ENCODE measurements around the gene EML6. TPM values are rescaled to one million over a fixed set of nuclear protein-coding genes. Genes with fewer than 3 reads are reported as not detected.

Gene EML6
- total and polyA plus RNA-seq, 10 of the 15 experiments (the other 5 are each of a cell fraction or from before 2014, with no cell fraction given) = 0.09 to 0.67 (median 0.21) TPM

DNA sequence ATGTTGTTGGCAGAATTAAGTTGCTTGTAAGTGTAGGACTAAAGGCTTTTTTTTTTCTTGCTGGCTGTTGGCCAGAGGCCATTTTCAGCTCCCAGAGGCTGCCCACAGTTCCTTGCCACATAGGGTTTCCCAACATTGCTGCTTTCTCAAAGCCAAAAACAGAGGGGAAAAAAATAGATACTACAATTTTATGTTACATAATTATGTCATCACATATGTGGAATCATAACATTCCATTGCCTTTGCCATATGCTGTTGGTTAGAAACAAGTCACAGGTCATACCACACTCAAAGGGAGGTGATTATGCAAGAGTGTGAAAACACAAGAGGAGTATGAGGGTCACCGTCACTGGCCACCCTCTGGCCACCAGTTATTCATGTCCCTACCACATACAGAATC is 172.3 kb downstream of the EML6 start:
- ChIA-PET SMC1A (ENCODE audit: uncharacterized antibody, unreplicated experiment) (interaction anchor here (1.2 kb wide), 1 partner anchor 49 kb away, joined by 6 read pairs; no protein-coding TSS in a partner anchor), RAD21 (ENCODE audit: unreplicated experiment) (interaction anchor here (8.0 kb wide), 1 partner anchor 277 kb away, joined by 194 read pairs; no protein-coding TSS in a partner anchor), POLR2A (no interaction called here), CTCF (interaction anchor here (1.0 kb wide), 1 partner anchor 268 kb away, joined by 3 read pairs; no protein-coding TSS in a partner anchor)
- no peaks in the 10 kb centered on the region for H3K79me2 ChIP-seq (ENCODE audit: control insufficient read depth, insufficient read depth, low read length)
- BruUV-seq (replicated peaks) = no TSS peak
- H3K4me3 ChIP-seq = no peak overlapping the region
- H3K9ac ChIP-seq (ENCODE audit: control insufficient read depth, insufficient read depth, low read length) = no peak overlapping the region
- in situ Hi-C loops (cut with MboI) = no loop called here
- DNase-seq (ENCODE audit: low read depth, low spot score) (no peak), ATAC-seq (no peak), FAIRE-seq (no peak)
- no peaks in the 10 kb centered on the region for H3K4me1 ChIP-seq (ENCODE audit: control insufficient read depth, insufficient read depth, low read length)
- H3K4me2 ChIP-seq (ENCODE audit: control insufficient read depth, insufficient read depth) = no peak overlapping the region
- no peak overlapping the region for H3K27ac ChIP-seq (ENCODE audit: control insufficient read depth, insufficient read depth)
- no peaks in the 10 kb centered on the region for H3K36me3 ChIP-seq (ENCODE audit: control insufficient read depth in 2 of 2, insufficient read depth in 2 of 2, low read length in 1 of 2)
- TF ChIP-seq IKZF1 (conservative IDR thresholded peaks at IDR 0.05) (no peak), JUNB (IDR thresholded peaks at IDR 0.05) (no peak), CUX1 (IDR thresholded peaks at IDR 0.05; ENCODE audit: insufficient replicate concordance, low read depth, low read length) (no peak)
- TF ChIP-seq, protein P1, sequence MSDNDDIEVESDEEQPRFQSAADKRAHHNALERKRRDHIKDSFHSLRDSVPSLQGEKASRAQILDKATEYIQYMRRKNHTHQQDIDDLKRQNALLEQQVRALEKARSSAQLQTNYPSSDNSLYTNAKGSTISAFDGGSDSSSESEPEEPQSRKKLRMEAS (IDR thresholded peaks at IDR 0.05; ENCODE audit: low read depth, low read length) = no peak
- TF ChIP-seq, protein P2, sequence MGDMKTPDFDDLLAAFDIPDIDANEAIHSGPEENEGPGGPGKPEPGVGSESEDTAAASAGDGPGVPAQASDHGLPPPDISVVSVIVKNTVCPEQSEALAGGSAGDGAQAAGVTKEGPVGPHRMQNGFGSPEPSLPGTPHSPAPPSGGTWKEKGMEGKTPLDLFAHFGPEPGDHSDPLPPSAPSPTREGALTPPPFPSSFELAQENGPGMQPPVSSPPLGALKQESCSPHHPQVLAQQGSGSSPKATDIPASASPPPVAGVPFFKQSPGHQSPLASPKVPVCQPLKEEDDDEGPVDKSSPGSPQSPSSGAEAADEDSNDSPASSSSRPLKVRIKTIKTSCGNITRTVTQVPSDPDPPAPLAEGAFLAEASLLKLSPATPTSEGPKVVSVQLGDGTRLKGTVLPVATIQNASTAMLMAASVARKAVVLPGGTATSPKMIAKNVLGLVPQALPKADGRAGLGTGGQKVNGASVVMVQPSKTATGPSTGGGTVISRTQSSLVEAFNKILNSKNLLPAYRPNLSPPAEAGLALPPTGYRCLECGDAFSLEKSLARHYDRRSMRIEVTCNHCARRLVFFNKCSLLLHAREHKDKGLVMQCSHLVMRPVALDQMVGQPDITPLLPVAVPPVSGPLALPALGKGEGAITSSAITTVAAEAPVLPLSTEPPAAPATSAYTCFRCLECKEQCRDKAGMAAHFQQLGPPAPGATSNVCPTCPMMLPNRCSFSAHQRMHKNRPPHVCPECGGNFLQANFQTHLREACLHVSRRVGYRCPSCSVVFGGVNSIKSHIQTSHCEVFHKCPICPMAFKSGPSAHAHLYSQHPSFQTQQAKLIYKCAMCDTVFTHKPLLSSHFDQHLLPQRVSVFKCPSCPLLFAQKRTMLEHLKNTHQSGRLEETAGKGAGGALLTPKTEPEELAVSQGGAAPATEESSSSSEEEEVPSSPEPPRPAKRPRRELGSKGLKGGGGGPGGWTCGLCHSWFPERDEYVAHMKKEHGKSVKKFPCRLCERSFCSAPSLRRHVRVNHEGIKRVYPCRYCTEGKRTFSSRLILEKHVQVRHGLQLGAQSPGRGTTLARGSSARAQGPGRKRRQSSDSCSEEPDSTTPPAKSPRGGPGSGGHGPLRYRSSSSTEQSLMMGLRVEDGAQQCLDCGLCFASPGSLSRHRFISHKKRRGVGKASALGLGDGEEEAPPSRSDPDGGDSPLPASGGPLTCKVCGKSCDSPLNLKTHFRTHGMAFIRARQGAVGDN (IDR thresholded peaks at IDR 0.05) = no peak
- TF ChIP-seq, protein P3, sequence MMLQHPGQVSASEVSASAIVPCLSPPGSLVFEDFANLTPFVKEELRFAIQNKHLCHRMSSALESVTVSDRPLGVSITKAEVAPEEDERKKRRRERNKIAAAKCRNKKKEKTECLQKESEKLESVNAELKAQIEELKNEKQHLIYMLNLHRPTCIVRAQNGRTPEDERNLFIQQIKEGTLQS (IDR thresholded peaks at IDR 0.05; ENCODE audit: borderline replicate concordance, extremely low read depth, low read depth, low read length) = no peak
- WGBS (ENCODE audit: insufficient coverage, insufficient replicate concordance, low lambda C conversion rate, missing lambda C conversion rate) = 36% methylated on average over 1 of the region's 1 CpG
- H3K9me3 ChIP-seq (replicated peaks; ENCODE audit: control insufficient read depth, insufficient read depth, low read length) = no peaks in the 10 kb centered on the region
- H2AFZ ChIP-seq (ENCODE audit: control insufficient read depth, low read depth, low read length) = no peak overlapping the region
- H4K20me1 ChIP-seq (ENCODE audit: control insufficient read depth, insufficient read depth) = no peaks in the 10 kb centered on the region
- no peaks in the 10 kb centered on the region for H3K27me3 ChIP-seq (replicated peaks in 1 of 2; ENCODE audit: control insufficient read depth in 2 of 2, insufficient read depth in 2 of 2, low read length in 1 of 2)
- intact Hi-C loops (cut with micrococcal nuclease; ENCODE audit: unreplicated experiment) = no loop called here

Measured in GM12878 (cell line).